ENCODE data around the gene MLPH.

GRCh38 chr2:237553948-237554347, 66.9 kb downstream of the MLPH start:
- TF ChIP-seq POLR2A (IDR thresholded peaks at IDR 0.05; ENCODE audit: low read length) (no peak), GATA1 (IDR thresholded peaks at IDR 0.05; ENCODE audit: low read depth, low read length) (no peak)

Measured in erythroblast (primary cell).